ENCODE results near the gene GSE1.

GRCh38 chr16:85600078-85600477 lies 13.0 kb upstream of the GSE1 start:
- no peak for TF ChIP-seq CTCF (conservative IDR thresholded peaks at IDR 0.05)
- no peak for TF ChIP-seq ZFX (IDR thresholded peaks at IDR 0.05)

All from C4-2B (cell line).